GM12872 (cell line): Measurements from ENCODE around the gene RBFA.

Experiments
- TF ChIP-seq, protein P1 (sequence below): IDR thresholded peaks from 3 replicates; pipeline ENCODE4 v1.5.1; 2011; ENCODE audit warnings: low read depth, mild to moderate bottlenecking, low read length, moderate library complexity; ENCODE audit not compliant: insufficient read depth

RBFA gene

DNA sequence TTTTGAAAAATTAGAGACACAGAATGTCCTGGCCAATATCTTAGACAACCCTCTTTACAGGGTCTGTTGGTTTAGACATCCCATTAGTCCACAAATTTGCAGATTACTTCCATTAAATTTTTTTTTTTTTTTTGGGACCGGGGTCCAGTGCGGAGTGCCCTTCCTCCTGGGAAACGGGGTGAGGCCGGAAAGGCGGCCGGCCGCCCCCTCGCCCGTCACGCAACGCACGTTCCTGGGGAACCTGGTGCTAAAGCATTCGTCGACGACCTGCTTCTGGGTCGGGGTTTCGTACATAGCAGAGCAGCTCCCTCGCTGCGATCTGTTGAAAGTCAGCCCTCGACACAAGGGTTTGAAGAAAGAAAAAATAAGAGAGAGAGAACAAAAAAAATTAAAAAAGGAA lies 21.5 kb upstream of the RBFA start:
- TF ChIP-seq, protein P1, sequence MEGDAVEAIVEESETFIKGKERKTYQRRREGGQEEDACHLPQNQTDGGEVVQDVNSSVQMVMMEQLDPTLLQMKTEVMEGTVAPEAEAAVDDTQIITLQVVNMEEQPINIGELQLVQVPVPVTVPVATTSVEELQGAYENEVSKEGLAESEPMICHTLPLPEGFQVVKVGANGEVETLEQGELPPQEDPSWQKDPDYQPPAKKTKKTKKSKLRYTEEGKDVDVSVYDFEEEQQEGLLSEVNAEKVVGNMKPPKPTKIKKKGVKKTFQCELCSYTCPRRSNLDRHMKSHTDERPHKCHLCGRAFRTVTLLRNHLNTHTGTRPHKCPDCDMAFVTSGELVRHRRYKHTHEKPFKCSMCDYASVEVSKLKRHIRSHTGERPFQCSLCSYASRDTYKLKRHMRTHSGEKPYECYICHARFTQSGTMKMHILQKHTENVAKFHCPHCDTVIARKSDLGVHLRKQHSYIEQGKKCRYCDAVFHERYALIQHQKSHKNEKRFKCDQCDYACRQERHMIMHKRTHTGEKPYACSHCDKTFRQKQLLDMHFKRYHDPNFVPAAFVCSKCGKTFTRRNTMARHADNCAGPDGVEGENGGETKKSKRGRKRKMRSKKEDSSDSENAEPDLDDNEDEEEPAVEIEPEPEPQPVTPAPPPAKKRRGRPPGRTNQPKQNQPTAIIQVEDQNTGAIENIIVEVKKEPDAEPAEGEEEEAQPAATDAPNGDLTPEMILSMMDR = no peak

DNA sequence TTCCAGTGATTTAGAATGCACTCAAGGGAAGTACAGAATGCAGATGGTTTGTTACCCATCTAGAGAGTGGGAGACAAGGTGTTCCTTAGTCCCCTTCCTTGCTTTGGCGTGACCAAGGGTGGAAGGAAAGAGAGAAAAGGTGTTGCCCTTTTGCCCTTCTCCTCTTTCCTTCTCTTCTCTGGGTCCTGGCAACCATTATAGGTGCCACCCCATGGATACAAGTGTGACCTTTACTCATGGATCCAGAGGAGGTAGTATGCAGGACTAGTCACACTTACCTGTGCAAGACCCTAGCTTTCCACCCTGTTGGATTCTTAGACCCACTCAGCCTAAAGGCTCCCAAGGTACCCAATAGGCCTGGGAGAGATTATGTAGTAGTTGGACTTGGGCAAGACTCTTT lies 11.6 kb upstream of the RBFA start:
- TF ChIP-seq, protein P1 = no peak

DNA sequence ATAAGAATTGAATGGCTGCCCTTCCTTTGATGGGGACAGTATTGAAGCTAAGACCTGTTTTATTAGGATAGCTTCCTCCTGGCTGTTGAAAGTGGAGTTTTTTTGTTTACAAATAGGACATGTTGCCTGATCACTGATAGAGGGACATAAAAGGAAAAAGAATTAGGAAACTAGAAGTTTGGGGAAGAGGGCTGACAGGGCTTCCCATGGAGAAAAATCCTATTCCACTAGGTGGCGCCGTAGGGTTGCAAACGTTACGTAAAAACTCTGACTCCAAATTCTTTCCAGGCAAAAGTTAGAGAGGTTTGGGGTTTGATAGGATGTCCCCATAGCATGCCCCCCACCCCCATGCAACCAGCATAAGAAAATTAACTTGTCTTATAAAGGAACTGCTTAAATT lies 11.1 kb upstream of the RBFA start:
- TF ChIP-seq, protein P1 = peak; percentile 49; the same call in 2 of the 3 replicates

DNA sequence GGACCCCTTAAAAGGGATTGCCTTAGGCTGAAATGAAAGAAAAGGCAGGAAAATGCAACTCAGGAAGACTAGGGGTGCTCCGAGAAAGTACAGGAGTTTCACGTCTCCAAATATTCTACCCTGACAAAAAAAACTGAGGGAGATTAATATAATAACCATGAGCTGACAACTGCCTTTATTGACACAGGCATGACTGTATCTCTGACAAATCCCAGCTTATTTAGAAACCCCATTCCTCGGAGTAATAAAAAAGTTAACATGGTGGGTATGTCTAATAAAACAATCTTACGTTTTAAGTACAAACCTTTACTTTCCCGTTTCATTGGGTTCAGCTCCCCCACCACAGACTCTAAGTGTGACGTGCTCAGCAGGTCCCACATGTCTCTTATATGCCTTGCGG lies 7.9 kb upstream of the RBFA start:
- TF ChIP-seq, protein P1 = no peak

DNA sequence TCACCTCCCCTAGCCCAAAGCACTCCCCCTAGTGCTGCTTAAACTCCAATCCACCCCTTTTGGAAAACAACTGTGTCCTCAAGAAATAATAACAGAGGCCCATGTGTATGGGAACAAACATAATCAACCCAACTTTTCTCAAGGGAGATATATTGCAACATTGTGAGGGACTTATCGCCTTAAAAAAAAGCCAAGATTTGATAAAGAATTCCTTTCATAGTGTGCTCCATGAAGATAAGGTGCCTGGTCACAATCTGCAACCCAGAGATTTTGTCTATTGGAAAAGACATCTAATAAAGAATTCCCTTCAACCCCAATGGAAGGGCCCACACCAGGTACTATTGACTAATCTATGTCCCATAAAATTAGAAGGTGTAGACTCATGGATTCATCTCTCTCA lies 4.5 kb upstream of the RBFA start:
- TF ChIP-seq, protein P1 = no peak

DNA sequence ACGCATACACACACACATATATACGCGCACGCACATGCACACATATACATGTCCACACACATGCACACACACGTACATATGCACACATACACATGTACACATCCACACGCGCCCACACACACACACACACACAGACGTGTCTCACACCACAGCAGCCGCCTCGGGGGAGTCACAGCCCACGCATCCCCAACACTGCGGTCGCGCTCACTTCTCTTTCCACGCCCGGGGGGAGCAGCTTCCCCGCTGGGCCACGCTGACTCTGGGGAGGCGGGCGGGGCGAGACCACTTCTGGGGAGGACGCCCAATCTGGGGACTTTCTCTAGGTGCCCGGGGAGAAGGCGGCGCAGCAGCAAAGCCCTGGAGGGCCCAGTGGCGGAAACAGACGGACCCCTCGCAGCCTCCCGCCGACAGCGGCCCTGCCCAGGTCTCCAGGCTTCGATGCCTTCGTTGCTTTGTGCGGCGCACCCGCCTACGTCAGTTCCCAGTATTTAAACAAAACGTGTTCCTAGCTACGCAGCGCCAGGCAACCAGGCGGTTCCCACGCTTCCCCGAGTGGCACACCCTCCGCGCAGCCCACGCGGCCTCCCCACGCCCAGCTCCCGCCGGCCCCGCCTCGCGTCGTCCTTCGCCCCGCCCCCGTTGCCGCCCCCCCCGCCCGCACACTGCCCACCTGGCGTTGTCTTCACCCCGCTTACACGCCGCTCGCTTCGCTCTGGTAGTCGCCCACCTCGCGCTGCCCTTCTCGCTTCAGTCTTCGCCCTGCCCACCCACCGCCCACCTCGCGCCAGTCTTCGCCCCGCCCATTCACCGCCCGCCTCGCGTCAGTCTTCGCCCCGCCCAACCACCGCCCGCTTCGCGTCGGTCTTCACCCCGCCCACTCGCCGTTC lies 810 bp upstream of the RBFA start:
- TF ChIP-seq, protein P1 = no peak

DNA sequence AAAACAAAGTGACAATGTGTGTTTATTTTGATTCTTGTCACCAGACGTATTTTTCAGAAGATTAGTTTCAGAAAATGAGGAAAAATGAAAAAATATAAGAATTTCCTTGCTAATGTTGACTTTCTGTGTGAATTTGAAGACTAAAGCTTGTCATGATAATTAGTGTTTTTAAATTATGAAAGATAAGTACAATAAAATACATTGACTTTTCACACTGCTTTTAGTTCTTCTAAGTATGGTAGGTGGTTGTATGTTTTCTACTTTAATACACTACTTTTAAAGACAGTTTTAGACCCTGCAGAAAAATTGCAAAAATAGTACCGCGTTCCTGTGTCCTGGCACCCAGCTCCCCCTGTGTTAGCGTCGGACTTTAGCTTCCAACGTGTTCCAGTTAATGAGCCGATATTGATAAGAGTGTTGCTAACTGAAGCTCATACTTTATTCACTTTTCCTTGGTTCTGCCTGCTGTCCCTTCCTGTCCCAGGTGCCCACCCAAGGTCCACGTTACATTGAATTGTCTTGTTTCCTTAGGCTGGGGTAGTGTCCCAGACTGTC lies 695 bp downstream of the RBFA start:
- TF ChIP-seq, protein P1 = no peak
